Measurements from ENCODE around the gene SNAI1. TPM values are rescaled to one million over a fixed set of nuclear protein-coding genes. Genes with fewer than 3 reads are reported as not detected.
A peak's percentile ranks its signal among the peaks of the same experiment; 100 is the strongest.
"Not testable (repeated sequence)": the region's sequence is repeated elsewhere in the genome, so short reads cannot be mapped to it uniquely, and the experiment has no call there.

The SNAI1 gene
- total RNA-seq, 1 donor from 2014 or later, result 13.4 TPM

- Mint-ChIP-seq H3K4me1 (ENCODE audit: unreplicated experiment) (peaks cover 8% of the 10 kb centered on the region), H3K27me3 (ENCODE audit: unreplicated experiment) (no peaks in the 10 kb centered on the region), H3K36me3 (ENCODE audit: unreplicated experiment) (no peaks in the 10 kb centered on the region), H3K27ac (ENCODE audit: unreplicated experiment) (no peak overlapping the region), H3K4me3 (ENCODE audit: unreplicated experiment) (no peak overlapping the region), H3K9me3 (ENCODE audit: unreplicated experiment) (no peaks in the 10 kb centered on the region)
- DNase-seq (ENCODE audit: extremely low spot score, unreplicated experiment), result no peak
- TF ChIP-seq CTCF (IDR thresholded peaks at IDR 0.05), result no peak
These were observed 6.2 kb upstream of the SNAI1 start for GRCh38 chr20:49976542-49976941.

- H3K4me3 Mint-ChIP-seq (ENCODE audit: unreplicated experiment); H3K9me3 Mint-ChIP-seq (ENCODE audit: unreplicated experiment); H3K27ac Mint-ChIP-seq (ENCODE audit: unreplicated experiment); H3K36me3 Mint-ChIP-seq (ENCODE audit: unreplicated experiment); H3K27me3 Mint-ChIP-seq (ENCODE audit: unreplicated experiment); DNase-seq (ENCODE audit: extremely low spot score, unreplicated experiment): not testable (repeated sequence)
- H3K4me1 Mint-ChIP-seq (ENCODE audit: unreplicated experiment), result peaks cover 15% of the 10 kb centered on the region
These were observed 5.0 kb upstream of the SNAI1 start for GRCh38 chr20:49977740-49978139.

GRCh38 chr20:49978685-49979029 is 4.1 kb upstream of the SNAI1 start:
- H3K27ac Mint-ChIP-seq (ENCODE audit: unreplicated experiment), result no peak overlapping the region
- no peaks in the 10 kb centered on the region for H3K27me3 Mint-ChIP-seq (ENCODE audit: unreplicated experiment)
- H3K9me3 Mint-ChIP-seq (ENCODE audit: unreplicated experiment), result no peaks in the 10 kb centered on the region
- H3K4me1 Mint-ChIP-seq (ENCODE audit: unreplicated experiment), result peaks cover 23% of the 10 kb centered on the region
- DNase-seq (ENCODE audit: extremely low spot score, unreplicated experiment), result no peak
- peaks cover under 1% of the 10 kb centered on the region for H3K36me3 Mint-ChIP-seq (ENCODE audit: unreplicated experiment)
- no peak for TF ChIP-seq CTCF (IDR thresholded peaks at IDR 0.05)
- H3K4me3 Mint-ChIP-seq (ENCODE audit: unreplicated experiment), result no peak overlapping the region

GRCh38 chr20:49979030-49979832 is 3.5 kb upstream of the SNAI1 start:
- Mint-ChIP-seq H3K36me3 (ENCODE audit: unreplicated experiment) (peaks cover 5% of the 10 kb centered on the region), H3K4me1 (ENCODE audit: unreplicated experiment) (peaks cover 29% of the 10 kb centered on the region), H3K4me3 (ENCODE audit: unreplicated experiment) (no peak overlapping the region), H3K9me3 (ENCODE audit: unreplicated experiment) (no peaks in the 10 kb centered on the region), H3K27ac (ENCODE audit: unreplicated experiment) (no peak overlapping the region), H3K27me3 (ENCODE audit: unreplicated experiment) (no peaks in the 10 kb centered on the region)
- DNase-seq (ENCODE audit: extremely low spot score, unreplicated experiment), result no peak
- TF ChIP-seq CTCF (IDR thresholded peaks at IDR 0.05), result peak; percentile 100

GRCh38 chr20:49980140-49981008 is 2.4 kb upstream of the SNAI1 start:
- no peaks in the 10 kb centered on the region for H3K27me3 Mint-ChIP-seq (ENCODE audit: unreplicated experiment)
- H3K27ac Mint-ChIP-seq (ENCODE audit: unreplicated experiment), result no peak overlapping the region
- H3K4me3 Mint-ChIP-seq (ENCODE audit: unreplicated experiment), result no peak overlapping the region
- no peaks in the 10 kb centered on the region for H3K9me3 Mint-ChIP-seq (ENCODE audit: unreplicated experiment)
- peaks cover 14% of the 10 kb centered on the region for H3K36me3 Mint-ChIP-seq (ENCODE audit: unreplicated experiment)
- DNase-seq (ENCODE audit: extremely low spot score, unreplicated experiment), result no peak
- H3K4me1 Mint-ChIP-seq (ENCODE audit: unreplicated experiment), result peaks cover 40% of the 10 kb centered on the region
- no peak for TF ChIP-seq CTCF (IDR thresholded peaks at IDR 0.05)

Data from osteocyte (in vitro differentiated cells).